H9 (cell line): ENCODE measurements around the gene GPRC5D. TPM values are rescaled to one million over a fixed set of nuclear protein-coding genes. Genes with fewer than 3 reads are reported as not detected.

Experiments used
- DNase-seq: peaks from one replicate; pipeline ENCODE4 v3.0.0-alpha.2; 2017
- H2AFZ ChIP-seq: one replicate; pipeline ENCODE4 v1.6.1; 2013; ENCODE audit warnings: mild to moderate bottlenecking, low read length, control low read depth, moderate library complexity
- H2AK5ac ChIP-seq: 2 replicates; pipeline ENCODE4 v1.6.1; 2013; ENCODE audit warnings: low read length, control low read depth, mixed read lengths; ENCODE audit not compliant: insufficient read length
- H2BK120ac ChIP-seq: one replicate; pipeline ENCODE4 v1.6.1; 2013; ENCODE audit warnings: low read depth, mild to moderate bottlenecking, low read length, control low read depth, inconsistent platforms; ENCODE audit not compliant: poor library complexity, severe bottlenecking
- H2BK12ac ChIP-seq: 2 replicates; pipeline ENCODE4 v1.6.1; 2013; ENCODE audit warnings: low read length, control low read depth, mixed read lengths, low read depth; ENCODE audit not compliant: insufficient read length
- H2BK15ac ChIP-seq: 2 replicates; pipeline ENCODE4 v1.6.1; 2013; ENCODE audit warnings: low read depth, low read length, control low read depth
- H2BK20ac ChIP-seq: one replicate; pipeline ENCODE4 v1.6.1; 2013; ENCODE audit warnings: low read depth, mild to moderate bottlenecking, low read length, control low read depth, inconsistent platforms; ENCODE audit not compliant: poor library complexity, severe bottlenecking
- H2BK5ac ChIP-seq: 2 replicates; pipeline ENCODE4 v1.6.1; 2013; ENCODE audit warnings: low read length, control low read depth, mixed read lengths; ENCODE audit not compliant: insufficient read length
- H3K14ac ChIP-seq: 2 replicates; pipeline ENCODE4 v1.6.1; 2013; ENCODE audit warnings: low read length, control low read depth; ENCODE audit not compliant: insufficient read depth
- H3K18ac ChIP-seq: 2 replicates; pipeline ENCODE4 v1.6.1; 2013; ENCODE audit warnings: low read depth, mild to moderate bottlenecking, mixed read lengths, low read length, control low read depth; ENCODE audit not compliant: insufficient read length
- H3K23ac ChIP-seq: 2 replicates; pipeline ENCODE4 v1.6.1; 2013; ENCODE audit warnings: low read length, control low read depth, mixed read lengths, low read depth; ENCODE audit not compliant: insufficient read length
- H3K23me2 ChIP-seq: 2 replicates; pipeline ENCODE4 v1.6.1; 2013; ENCODE audit warnings: low read depth, mild to moderate bottlenecking, mixed read lengths, low read length, control low read depth; ENCODE audit not compliant: insufficient read length, poor library complexity, severe bottlenecking
- H3K27ac ChIP-seq: 2 replicates; pipeline ENCODE4 v1.5.1; 2013; ENCODE audit warnings: low read length, control low read depth, mixed read lengths, low read depth; ENCODE audit not compliant: insufficient read length
- H3K27me3 ChIP-seq: 2 replicates; pipeline ENCODE4 v1.6.1; 2013; ENCODE audit warnings: low read length, control low read depth, inconsistent platforms; ENCODE audit not compliant: insufficient read depth
- H3K4ac ChIP-seq: 2 replicates; pipeline ENCODE4 v1.6.1; 2013; ENCODE audit warnings: low read depth, mild to moderate bottlenecking, control low read depth, inconsistent platforms, low read length, moderate library complexity
- H3K4me1 ChIP-seq: 2 replicates; pipeline ENCODE4 v1.6.1; 2013; ENCODE audit warnings: low read length, control low read depth, inconsistent platforms; ENCODE audit not compliant: insufficient read depth
- H3K4me2 ChIP-seq: 2 replicates; pipeline ENCODE4 v1.6.1; 2013; ENCODE audit warnings: low read length, control low read depth, mixed read lengths; ENCODE audit not compliant: insufficient read length, insufficient read depth
- H3K56ac ChIP-seq: 2 replicates; pipeline ENCODE4 v1.6.1; 2013; ENCODE audit warnings: low read depth, mild to moderate bottlenecking, mixed read lengths, low read length, control low read depth; ENCODE audit not compliant: insufficient read length
- H3K79me1 ChIP-seq: 2 replicates; pipeline ENCODE4 v1.6.1; 2013; ENCODE audit warnings: low read depth, mild to moderate bottlenecking, moderate library complexity, low read length, control low read depth, inconsistent platforms; ENCODE audit not compliant: insufficient read depth, poor library complexity, severe bottlenecking
- H3K79me2 ChIP-seq: 2 replicates; pipeline ENCODE4 v1.6.1; 2013; ENCODE audit warnings: low read length, control low read depth, inconsistent platforms; ENCODE audit not compliant: insufficient read depth
- H3K9ac ChIP-seq: 2 replicates; pipeline ENCODE4 v1.6.1; 2013; ENCODE audit warnings: low read length, control low read depth, mixed read lengths; ENCODE audit not compliant: insufficient read length; ENCODE audit errors: extremely low read depth
- H3K9me3 ChIP-seq: one replicate; pipeline ENCODE4 v1.6.1; 2013; ENCODE audit warnings: low read depth, low read length, inconsistent platforms; ENCODE audit not compliant: control insufficient read depth
- H3T11ph ChIP-seq: one replicate; pipeline ENCODE4 v1.6.1; 2013; ENCODE audit warnings: mild to moderate bottlenecking, low read length, control low read depth, inconsistent platforms
- H4K20me1 ChIP-seq: one replicate; pipeline ENCODE4 v1.6.1; 2013; ENCODE audit not compliant: control insufficient read depth, insufficient read length, insufficient read depth
- H4K5ac ChIP-seq: 2 replicates; pipeline ENCODE4 v1.6.1; 2013; ENCODE audit warnings: low read depth, mild to moderate bottlenecking, mixed read lengths, low read length, control low read depth; ENCODE audit not compliant: insufficient read length
- H4K8ac ChIP-seq: replicated peaks from 2 replicates; pipeline ENCODE4 v1.6.1; 2013; ENCODE audit warnings: low read length, control low read depth, mixed read lengths, low read depth; ENCODE audit not compliant: insufficient read length
- H4K91ac ChIP-seq: 2 replicates; pipeline ENCODE4 v1.6.1; 2013; ENCODE audit warnings: low read depth, mild to moderate bottlenecking, moderate library complexity, mixed read lengths, low read length, control low read depth; ENCODE audit not compliant: insufficient read length
- H3K27ac Mint-ChIP-seq, 3 experiments: 2 replicates in 2 of 3; 3 replicates in 1 of 3; pipeline ENCODE4 v1.8.0; 2020 to 2021; ENCODE audit warnings: mixed read lengths in 3 of 3, mild to moderate bottlenecking in 1 of 3, moderate library complexity in 1 of 3
- H3K27me3 Mint-ChIP-seq: 2 replicates; pipeline ENCODE4 v1.8.0; 2021; ENCODE audit warnings: low read depth, mild to moderate bottlenecking, moderate library complexity, mixed read lengths
- H3K36me3 Mint-ChIP-seq, 3 experiments: 2 replicates in 2 of 3; 3 replicates in 1 of 3; pipeline ENCODE4 v1.8.0; 2020 to 2021; ENCODE audit warnings: low read depth in 3 of 3, mixed read lengths in 3 of 3; ENCODE audit not compliant: insufficient read depth in 1 of 3
- H3K4me1 Mint-ChIP-seq, 2 experiments: 2 replicates each; pipeline ENCODE4 v1.8.0; 2020; ENCODE audit warnings: mixed read lengths in 2 of 2
- H3K4me3 Mint-ChIP-seq, 2 experiments: 2 replicates in 1 of 2; 3 replicates in 1 of 2; pipeline ENCODE4 v1.8.0; 2020 to 2021; ENCODE audit warnings: mild to moderate bottlenecking in 2 of 2, mixed read lengths in 2 of 2, moderate library complexity in 1 of 2
- H3K9me3 Mint-ChIP-seq, 2 experiments: 2 replicates in 1 of 2; 3 replicates in 1 of 2; pipeline ENCODE4 v1.8.0; 2020; ENCODE audit warnings: mild to moderate bottlenecking in 2 of 2, mixed read lengths in 2 of 2, moderate library complexity in 1 of 2
- CTCF ChIP-seq: fragments of 200-600 bp; sonication (generic); conservative IDR thresholded peaks from 3 replicates; pipeline ENCODE4 v1.8.0; 2021; ENCODE audit warnings: antibody characterized with exemption, mild to moderate bottlenecking
- WGBS: extraction: QIAGEN DNeasy Blood & Tissue Kit; methylation state at CpG from one replicate; pipeline ENCODE4 v1.1.7; 2013; ENCODE audit warnings: missing lambda C conversion rate, low lambda C conversion rate, mixed read lengths; ENCODE audit not compliant: insufficient read length; ENCODE audit errors: extremely low coverage; 5-methylcytosine and 5-hydroxymethylcytosine counted together
- total RNA-seq: library from RNA; stranded (reverse); gene quantifications from 2 replicates; pipeline ENCODE4 v1.2.1, GENCODE V29; 2021

GPRC5D gene
- total RNA-seq, 1 experiment from 2014 or later, result not detected

- no CpG with 5 or more reads among the region's 14 CpGs for WGBS
- Histone ChIP-seq H3K27ac (no peak overlapping the region), H2AK5ac (no peak overlapping the region), H4K5ac (no peak overlapping the region), H2BK12ac (no peak overlapping the region), H3K4ac (no peak overlapping the region), H3K14ac (no peak overlapping the region), H3T11ph (no peak overlapping the region), H3K23me2 (no peaks in the 10 kb centered on the region), H3K23ac (no peak overlapping the region), H4K8ac (no peak overlapping the region), H3K56ac (no peak overlapping the region), H2AFZ (no peak overlapping the region), H4K91ac (no peak overlapping the region), H2BK20ac (no peak overlapping the region), H2BK120ac (no peak overlapping the region), H3K18ac (no peak overlapping the region), H2BK5ac (no peak overlapping the region), H3K4me1 (no peaks in the 10 kb centered on the region), H3K27me3 (no peaks in the 10 kb centered on the region; the same call in 1 of the 2 replicates), H3K79me1 (no peaks in the 10 kb centered on the region), H3K4me2 (no peak overlapping the region), H3K9ac (no peak overlapping the region), H3K9me3 (no peaks in the 10 kb centered on the region), H3K79me2 (no peaks in the 10 kb centered on the region), H4K20me1 (no peaks in the 10 kb centered on the region), H2BK15ac (no peak overlapping the region)
- Mint-ChIP-seq H3K9me3 (no peaks in the 10 kb centered on the region), H3K27ac (peak overlapping the region in 1 of 3 experiments; percentile 72; a peak in 1 of 7 replicates), H3K27me3 (no peaks in the 10 kb centered on the region; the same call in none of the 2 replicates), H3K4me3 (no peak overlapping the region), H3K36me3 (no peaks in the 10 kb centered on the region), H3K4me1 (peaks cover 0 to 1% of the 10 kb centered on the region in 2 experiments; a peak in 1 of 4 replicates)
- no peak for DNase-seq
- no peak for TF ChIP-seq CTCF
Observed at GRCh38 chr12:12908252-12908651, 43.7 kb downstream of the GPRC5D start.
